Glutamatergic neuron (in vitro differentiated cells): Measurements from ENCODE around the gene FOXL2NB. TPM values are rescaled to one million over a fixed set of nuclear protein-coding genes. Genes with fewer than 3 reads are reported as not detected.
A peak's percentile ranks its signal among the peaks of the same experiment; 100 is the strongest.

Source experiments
- DNase-seq: peaks from one replicate; pipeline ENCODE4 v3.0.0; 2022
- H3K27ac Mint-ChIP-seq: one replicate; pipeline ENCODE4 v1.8.0; 2020; ENCODE audit warnings: mild to moderate bottlenecking, mixed read lengths, inconsistent platforms; ENCODE audit not compliant: unreplicated experiment
- H3K27me3 Mint-ChIP-seq: one replicate; pipeline ENCODE4 v1.8.0; 2020; ENCODE audit warnings: mild to moderate bottlenecking, moderate library complexity, mixed read lengths, inconsistent platforms; ENCODE audit not compliant: unreplicated experiment
- H3K36me3 Mint-ChIP-seq: one replicate; pipeline ENCODE4 v1.8.0; 2020; ENCODE audit warnings: mild to moderate bottlenecking, mixed read lengths, inconsistent platforms; ENCODE audit not compliant: unreplicated experiment
- H3K4me1 Mint-ChIP-seq: one replicate; pipeline ENCODE4 v1.8.0; 2020; ENCODE audit warnings: mild to moderate bottlenecking, low read depth, mixed read lengths, inconsistent platforms; ENCODE audit not compliant: unreplicated experiment
- H3K4me3 Mint-ChIP-seq: one replicate; pipeline ENCODE4 v1.8.0; 2020; ENCODE audit warnings: mild to moderate bottlenecking, mixed read lengths, inconsistent platforms; ENCODE audit not compliant: unreplicated experiment
- H3K9me3 Mint-ChIP-seq: one replicate; pipeline ENCODE4 v1.8.0; 2020; ENCODE audit warnings: mild to moderate bottlenecking, moderate library complexity, mixed read lengths, inconsistent platforms; ENCODE audit not compliant: unreplicated experiment
- CTCF ChIP-seq: fragments of 200-600 bp; sonication (generic); IDR thresholded peaks from one replicate; pipeline ENCODE4 v1.5.0; 2021; ENCODE audit not compliant: partially characterized antibody, unreplicated experiment
- total RNA-seq: library from RNA; stranded (reverse); fragmentation: NEBNext Ultra II Directional; extraction: Animal tissue kit (Norgen Biotek cat#: 25700); gene quantifications from one replicate; pipeline ENCODE4 v1.2.1, GENCODE V29; 2021; ENCODE audit not compliant: unreplicated experiment

Gene FOXL2NB
- total RNA-seq, 1 donor from 2014 or later, result 0.15 TPM

GRCh38 chr3:138911621-138912020 is 35.4 kb upstream of the FOXL2NB start:
- H3K4me1 Mint-ChIP-seq, result no peaks in the 10 kb centered on the region

GRCh38 chr3:138912237-138912636 is 34.8 kb upstream of the FOXL2NB start:
- H3K4me1 Mint-ChIP-seq, result no peaks in the 10 kb centered on the region
- no peak overlapping the region for H3K4me3 Mint-ChIP-seq
- no peak for TF ChIP-seq CTCF
- no peaks in the 10 kb centered on the region for H3K36me3 Mint-ChIP-seq
- DNase-seq, result no peak
- no peak overlapping the region for H3K27ac Mint-ChIP-seq
- peaks cover 2% of the 10 kb centered on the region for H3K9me3 Mint-ChIP-seq
- H3K27me3 Mint-ChIP-seq, result no peaks in the 10 kb centered on the region

More at GRCh38 chr3:138911621-138912020, 35.4 kb upstream of the FOXL2NB start:
- H3K36me3 Mint-ChIP-seq, result no peaks in the 10 kb centered on the region
- no peak overlapping the region for H3K27ac Mint-ChIP-seq
- peaks cover 2% of the 10 kb centered on the region for H3K9me3 Mint-ChIP-seq
- TF ChIP-seq CTCF, result no peak
- H3K27me3 Mint-ChIP-seq, result no peaks in the 10 kb centered on the region
- no peak for DNase-seq
- H3K4me3 Mint-ChIP-seq, result no peak overlapping the region

- Mint-ChIP-seq H3K9me3 (no peaks in the 10 kb centered on the region), H3K36me3 (no peaks in the 10 kb centered on the region), H3K4me3 (no peak overlapping the region), H3K27me3 (no peaks in the 10 kb centered on the region), H3K4me1 (no peaks in the 10 kb centered on the region), H3K27ac (no peak overlapping the region)
- no peak for TF ChIP-seq CTCF
- no peak for DNase-seq
These were observed 33.3 kb upstream of the FOXL2NB start for GRCh38 chr3:138913766-138914165.

- no peak for DNase-seq
- no peak overlapping the region for H3K27ac Mint-ChIP-seq
- no peaks in the 10 kb centered on the region for H3K9me3 Mint-ChIP-seq
- peak overlapping the region; percentile 81 for H3K4me3 Mint-ChIP-seq
- no peaks in the 10 kb centered on the region for H3K36me3 Mint-ChIP-seq
- H3K27me3 Mint-ChIP-seq, result peaks cover 1% of the 10 kb centered on the region
- no peaks in the 10 kb centered on the region for H3K4me1 Mint-ChIP-seq
- TF ChIP-seq CTCF, result no peak
These were observed 32.0 kb upstream of the FOXL2NB start for GRCh38 chr3:138914870-138915502.
